Epidermal melanocyte (primary cell): ENCODE data around the gene GRK7.

ENCODE experiments used
- DNase-seq: peaks from one replicate; pipeline ENCODE4 v3.0.0; 2011; ENCODE audit warnings: low spot score; ENCODE audit not compliant: insufficient read length

The GRK7 gene

GRCh38 chr3:141763088-141763750 lies at the start of gene GRK7:
TSS of gene GRK7 (plus strand) at chr3:141763408. CDS start at chr3:141778285, 14,877 bp downstream.
- DNase-seq: no peak

- DNase-seq: no peak
These were observed 48.5 kb upstream of the GRK7 start for GRCh38 chr3:141714671-141715070.

GRCh38 chr3:141722081-141722480 lies 41.1 kb upstream of the GRK7 start:
- DNase-seq: no peak

DNA sequence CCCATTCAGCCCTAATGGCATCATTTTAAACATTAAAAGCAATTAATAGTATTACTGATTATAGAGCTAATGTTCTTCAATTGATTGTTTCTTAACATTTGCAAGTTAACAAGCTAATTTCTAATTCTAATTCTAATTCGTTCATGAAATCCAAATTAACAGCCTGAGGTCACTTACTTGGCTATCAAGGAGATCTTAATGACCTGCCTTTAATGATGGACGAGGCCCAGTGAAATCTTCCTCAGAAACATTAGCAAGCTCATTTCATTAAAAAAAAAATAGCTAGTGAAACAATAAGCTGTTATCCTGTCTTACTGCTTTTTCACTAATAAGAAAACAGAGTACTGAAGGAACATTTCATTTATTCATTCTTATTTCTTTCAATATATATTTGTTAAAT lies 40.6 kb upstream of the GRK7 start:
- no peak for DNase-seq

DNA sequence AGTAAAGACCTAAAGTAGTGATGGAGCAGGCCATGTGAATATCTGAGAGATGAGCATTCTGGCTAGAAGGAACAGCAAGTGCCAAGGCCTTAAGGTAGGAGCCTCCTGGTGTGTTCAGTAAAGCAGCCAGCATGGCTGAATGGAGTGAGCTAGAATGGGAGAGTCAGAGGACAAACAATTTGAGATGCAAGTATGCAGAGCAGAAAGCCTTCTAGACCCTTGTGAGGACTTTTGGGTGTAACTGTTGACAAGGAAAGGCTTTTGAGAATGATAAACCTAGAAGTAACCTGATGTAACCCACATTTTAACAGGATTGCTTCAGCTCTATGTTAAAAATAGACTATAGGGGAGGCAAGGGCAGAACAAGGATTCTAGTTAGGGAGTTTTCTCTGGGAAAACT lies 40.0 kb upstream of the GRK7 start:
- DNase-seq: no peak

GRCh38 chr3:141724186-141724585 lies 39.0 kb upstream of the GRK7 start:
- no peak for DNase-seq

- no peak for DNase-seq
These were observed 38.2 kb upstream of the GRK7 start for GRCh38 chr3:141725036-141725435.

- no peak for DNase-seq
These were observed 36.7 kb upstream of the GRK7 start for GRCh38 chr3:141726483-141726882.

DNA sequence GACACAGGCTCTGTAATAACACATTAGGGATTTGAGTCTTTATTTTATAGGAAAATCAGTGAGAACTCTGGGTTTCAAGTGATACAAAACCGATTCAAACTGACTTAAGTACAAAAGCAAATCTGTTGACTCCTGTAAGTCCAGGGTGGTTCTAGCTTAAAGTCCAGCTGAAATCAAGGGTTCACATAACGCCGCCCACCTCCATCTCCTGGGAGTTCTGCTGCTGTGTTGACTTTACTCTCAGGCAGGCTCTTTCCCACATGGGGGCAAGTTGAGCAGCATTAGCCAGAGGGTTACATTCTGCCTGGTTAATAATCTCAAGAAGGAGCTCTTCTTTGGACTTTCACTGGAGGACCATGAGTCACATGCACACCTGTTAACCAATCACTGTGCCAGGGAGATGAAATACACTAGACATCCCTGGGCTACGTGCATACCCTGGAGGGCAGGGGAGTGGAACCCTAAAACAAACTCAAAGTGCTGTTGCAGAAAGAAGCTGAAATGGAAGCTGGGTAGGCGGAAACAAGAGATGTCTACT lies 34.8 kb upstream of the GRK7 start:
- DNase-seq: no peak

DNA sequence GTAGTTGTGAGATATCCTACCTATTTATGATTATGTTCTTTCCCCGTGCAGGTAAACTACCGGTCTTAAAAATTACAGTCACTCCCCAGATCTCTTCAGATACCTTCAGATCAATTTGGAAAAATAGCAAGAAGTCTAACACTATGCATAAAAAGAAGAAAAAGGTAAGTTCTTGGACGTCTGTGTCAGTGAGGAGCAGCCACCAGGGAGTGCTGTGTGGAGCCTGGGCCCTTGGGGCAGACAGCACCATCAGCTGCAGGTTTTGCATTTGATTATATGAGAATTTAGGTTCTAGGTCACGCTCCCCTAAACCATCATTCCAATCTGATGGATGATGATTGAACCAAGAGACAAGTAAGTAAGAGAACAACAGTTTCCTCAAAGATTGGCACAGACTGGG lies 34.0 kb upstream of the GRK7 start:
- DNase-seq: no peak

GRCh38 chr3:141735176-141735575 lies 28.0 kb upstream of the GRK7 start:
- DNase-seq: no peak

GRCh38 chr3:141735770-141736465 lies 27.3 kb upstream of the GRK7 start:
- DNase-seq: no peak

GRCh38 chr3:141737093-141737492 lies 26.1 kb upstream of the GRK7 start:
- no peak for DNase-seq

GRCh38 chr3:141737678-141738021 lies 25.6 kb upstream of the GRK7 start:
- no peak for DNase-seq

- DNase-seq: peak; percentile 72
These were observed 25.0 kb upstream of the GRK7 start, which contains the start of gene RNF7 for GRCh38 chr3:141738022-141738890. TSS of gene RNF7 (plus strand) at chr3:141738298. CDS start at chr3:141738342, 44 bp downstream.

GRCh38 chr3:141738891-141739363 lies 24.3 kb upstream of the GRK7 start:
- no peak for DNase-seq

- DNase-seq: no peak
These were observed 23.5 kb upstream of the GRK7 start for GRCh38 chr3:141739731-141740130.

- DNase-seq: no peak
These were observed 22.9 kb upstream of the GRK7 start for GRCh38 chr3:141740349-141740748.

- DNase-seq: no peak
These were observed 19.9 kb upstream of the GRK7 start for GRCh38 chr3:141743305-141743704.

DNA sequence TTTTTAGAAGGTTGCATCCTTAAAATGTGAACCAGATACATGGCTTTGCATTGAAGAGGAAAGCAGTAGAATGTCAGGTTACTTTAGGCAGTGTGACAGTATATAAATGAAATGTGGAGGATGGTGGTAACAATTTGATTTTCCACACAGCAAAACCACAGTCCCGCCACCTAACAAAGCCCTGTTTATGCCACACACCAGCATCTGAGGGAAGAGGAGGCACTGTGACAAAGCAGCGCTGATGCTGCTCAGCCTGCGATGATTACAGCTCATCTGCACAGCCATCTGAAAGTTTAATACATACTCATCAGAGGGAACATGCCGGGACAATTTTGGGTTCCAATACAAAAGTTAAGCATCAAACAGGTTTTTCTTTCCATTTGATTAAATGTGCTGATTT lies 16.2 kb upstream of the GRK7 start:
- no peak for DNase-seq

GRCh38 chr3:141753399-141753798 lies 9.8 kb upstream of the GRK7 start:
- DNase-seq: no peak

DNA sequence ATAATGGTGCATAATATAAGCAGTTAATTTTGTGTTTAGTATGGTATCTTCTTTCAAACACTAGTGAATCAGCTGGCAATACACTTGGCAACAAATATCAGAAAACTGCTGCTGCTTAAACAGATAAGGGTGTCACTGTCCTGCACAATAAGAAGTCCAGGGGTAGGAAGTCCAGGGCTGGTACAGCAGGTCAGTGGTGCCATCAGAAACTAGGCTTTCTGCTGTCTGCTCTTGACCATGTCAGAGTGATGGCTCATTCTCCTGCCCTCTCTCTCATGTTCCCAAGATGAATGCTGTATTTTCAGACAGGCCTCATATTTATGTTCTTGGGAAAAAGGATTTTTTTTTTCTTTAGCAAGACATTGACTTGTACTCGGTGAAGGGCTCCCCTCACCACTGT lies 9.2 kb upstream of the GRK7 start:
- DNase-seq: no peak
